ENCODE results near the gene HERC3. TPM values are rescaled to one million over a fixed set of nuclear protein-coding genes. Genes with fewer than 3 reads are reported as not detected.

Gene HERC3
- polyA plus RNA-seq, 2 donors = 7.5 to 9.9 TPM

DNA sequence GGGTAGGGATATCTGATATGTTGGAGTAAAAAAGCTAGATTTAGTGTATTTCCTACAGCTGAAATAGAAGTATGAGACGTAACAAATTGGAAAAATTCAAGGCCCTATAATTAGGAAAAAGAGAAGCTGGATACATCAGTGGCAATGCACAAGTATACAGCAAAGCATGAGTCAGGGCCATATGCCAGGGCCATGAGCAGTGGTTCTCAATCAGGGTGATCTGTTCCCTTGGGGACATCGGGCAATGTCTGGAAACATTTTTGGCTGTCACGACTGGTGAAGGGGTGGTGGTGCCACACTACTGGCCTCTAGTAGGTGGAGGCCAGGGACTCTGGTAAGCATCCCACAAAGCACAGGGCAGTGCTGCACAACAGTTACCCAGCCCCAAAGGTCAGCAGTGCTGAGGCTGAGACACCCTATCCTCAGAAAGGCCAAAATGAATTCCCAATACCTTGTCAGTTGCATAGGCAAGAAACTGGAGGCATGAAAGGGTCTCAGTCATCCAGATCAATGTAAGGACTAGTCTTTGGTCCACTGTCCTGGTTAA is 142.2 kb downstream of the HERC3 start:
- Histone ChIP-seq H3K4me1 (ENCODE audit: control insufficient read depth in 2 of 2, insufficient read depth in 2 of 2, low read length in 1 of 2) (peaks cover 1 to 3% of the 10 kb centered on the region in 2 donors), H3K4me3 (ENCODE audit: low read depth in 1 of 2, low read length in 2 of 2) (no peak overlapping the region), H3K27me3 (ENCODE audit: control insufficient read depth in 1 of 2, insufficient read depth in 2 of 2, low read length in 2 of 2) (no peaks in the 10 kb centered on the region), H3K36me3 (ENCODE audit: control insufficient read depth in 2 of 2, insufficient read depth in 2 of 2, low read length in 1 of 2) (peaks cover 0 to under 1% of the 10 kb centered on the region in 2 donors), H3K27ac (ENCODE audit: low read depth in 2 of 2, low read length in 1 of 2) (peak overlapping the region in 1 of 2 donors; percentile 22), H3K9me3 (ENCODE audit: control insufficient read depth in 2 of 2, insufficient read depth in 1 of 2, low read depth in 1 of 2, low read length in 1 of 2) (no peaks in the 10 kb centered on the region)
- 81 to 95% methylated on average over 3 of the region's 3 CpGs for WGBS, 2 donors

DNA sequence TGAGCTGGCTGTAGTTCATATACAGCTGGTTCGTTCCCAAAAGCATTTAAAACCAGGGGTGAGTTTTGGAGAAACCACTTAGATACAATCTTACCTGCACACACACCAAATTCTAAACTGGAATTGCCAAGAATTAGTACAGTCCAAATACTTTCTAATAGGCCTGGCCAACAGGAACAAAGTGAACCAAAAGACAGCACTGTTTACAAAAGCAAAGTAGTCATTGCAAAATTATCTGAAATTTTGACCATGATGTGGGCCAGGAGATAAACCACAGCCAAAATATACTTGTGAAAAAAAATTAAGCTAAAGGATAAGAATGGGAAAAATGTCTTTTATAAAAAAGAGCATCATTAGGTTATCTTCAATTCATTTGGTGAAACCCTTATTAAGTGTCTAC is 143.3 kb downstream of the HERC3 start:
- H3K36me3 ChIP-seq (ENCODE audit: control insufficient read depth in 2 of 2, insufficient read depth in 2 of 2, low read length in 1 of 2) = no peaks in the 10 kb centered on the region
- no peaks in the 10 kb centered on the region for H3K27me3 ChIP-seq (ENCODE audit: control insufficient read depth in 1 of 2, insufficient read depth in 2 of 2, low read length in 2 of 2)
- H3K9me3 ChIP-seq (ENCODE audit: control insufficient read depth in 2 of 2, insufficient read depth in 1 of 2, low read depth in 1 of 2, low read length in 1 of 2) = no peaks in the 10 kb centered on the region
- 74 to 78% methylated on average over 1 of the region's 1 CpG for WGBS, 2 donors
- H3K4me1 ChIP-seq (ENCODE audit: control insufficient read depth in 2 of 2, insufficient read depth in 2 of 2, low read length in 1 of 2) = peaks cover 1 to 3% of the 10 kb centered on the region in 2 donors
- no peak overlapping the region for H3K27ac ChIP-seq (ENCODE audit: low read depth in 2 of 2, low read length in 1 of 2)
- no peak overlapping the region for H3K4me3 ChIP-seq (ENCODE audit: low read depth in 1 of 2, low read length in 2 of 2)

DNA sequence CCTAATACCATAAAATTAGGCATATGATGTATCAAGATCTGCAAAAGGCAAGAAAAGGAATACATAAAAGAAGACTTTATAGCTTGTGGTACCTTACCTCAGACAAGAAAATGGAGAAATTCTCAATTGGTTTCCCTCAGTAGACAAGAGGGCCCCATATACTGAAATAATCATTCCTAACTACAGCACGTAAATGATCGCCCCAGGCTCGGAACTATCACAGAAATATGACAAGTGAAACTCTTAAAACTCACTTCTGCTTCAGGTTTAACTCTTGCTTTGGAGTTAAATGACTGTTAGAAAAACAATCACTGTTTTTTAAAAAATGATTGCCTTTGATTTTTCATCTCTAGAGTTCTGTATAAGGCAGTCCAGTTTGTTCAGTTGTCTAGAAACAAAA is 144.0 kb downstream of the HERC3 start:
- 88 to 92% methylated on average over 3 of the region's 3 CpGs for WGBS, 2 donors
- Histone ChIP-seq H3K4me3 (ENCODE audit: low read depth in 1 of 2, low read length in 2 of 2) (no peak overlapping the region), H3K36me3 (ENCODE audit: control insufficient read depth in 2 of 2, insufficient read depth in 2 of 2, low read length in 1 of 2) (no peaks in the 10 kb centered on the region), H3K9me3 (ENCODE audit: control insufficient read depth in 2 of 2, insufficient read depth in 1 of 2, low read depth in 1 of 2, low read length in 1 of 2) (no peaks in the 10 kb centered on the region), H3K27ac (ENCODE audit: low read depth in 2 of 2, low read length in 1 of 2) (no peak overlapping the region), H3K4me1 (ENCODE audit: control insufficient read depth in 2 of 2, insufficient read depth in 2 of 2, low read length in 1 of 2) (peaks cover 1 to 3% of the 10 kb centered on the region in 2 donors), H3K27me3 (ENCODE audit: control insufficient read depth in 1 of 2, insufficient read depth in 2 of 2, low read length in 2 of 2) (no peaks in the 10 kb centered on the region)

DNA sequence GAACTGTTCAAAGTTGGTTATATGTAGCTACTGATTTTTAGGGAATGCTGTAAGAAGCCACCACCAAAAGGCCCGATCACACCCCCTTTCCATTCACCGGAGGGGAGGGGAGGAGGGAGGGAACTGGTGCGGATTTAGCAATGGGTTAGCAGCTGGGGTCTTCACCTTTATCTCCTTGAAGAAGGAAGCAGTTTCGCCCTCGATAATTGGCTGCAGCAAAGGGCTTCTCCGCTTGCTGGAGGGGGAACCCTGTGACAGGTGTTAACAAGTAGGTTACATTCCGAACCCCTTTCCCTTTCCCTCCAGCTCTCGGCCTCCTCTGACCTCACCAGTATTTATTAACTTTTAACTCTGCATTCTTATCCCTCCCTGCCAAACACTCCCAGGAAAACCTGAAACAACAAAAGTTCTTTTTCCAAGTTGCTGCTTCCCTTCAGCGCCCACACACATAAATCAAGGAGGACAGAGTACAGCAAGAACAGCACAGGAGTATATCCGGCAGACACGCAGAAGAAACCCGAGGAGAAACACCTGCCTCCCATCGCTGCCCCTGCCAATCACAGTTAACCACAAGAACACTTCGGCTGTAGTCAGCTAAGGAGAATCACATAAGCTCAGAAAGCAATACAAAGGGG is 145.1 kb downstream of the HERC3 start:
- H3K4me1 ChIP-seq (ENCODE audit: control insufficient read depth in 2 of 2, insufficient read depth in 2 of 2, low read length in 1 of 2) = peaks cover 1 to 3% of the 10 kb centered on the region in 2 donors
- 47 to 64% methylated on average over 14 of the region's 14 CpGs for WGBS, 2 donors
- H3K27ac ChIP-seq (ENCODE audit: low read depth in 2 of 2, low read length in 1 of 2) = peak overlapping the region in 1 of 2 donors; percentile 3
- no peaks in the 10 kb centered on the region for H3K27me3 ChIP-seq (ENCODE audit: control insufficient read depth in 1 of 2, insufficient read depth in 2 of 2, low read length in 2 of 2)
- no peaks in the 10 kb centered on the region for H3K36me3 ChIP-seq (ENCODE audit: control insufficient read depth in 2 of 2, insufficient read depth in 2 of 2, low read length in 1 of 2)
- H3K9me3 ChIP-seq (ENCODE audit: control insufficient read depth in 2 of 2, insufficient read depth in 1 of 2, low read depth in 1 of 2, low read length in 1 of 2) = no peaks in the 10 kb centered on the region
- H3K4me3 ChIP-seq (ENCODE audit: low read depth in 1 of 2, low read length in 2 of 2) = no peak overlapping the region

DNA sequence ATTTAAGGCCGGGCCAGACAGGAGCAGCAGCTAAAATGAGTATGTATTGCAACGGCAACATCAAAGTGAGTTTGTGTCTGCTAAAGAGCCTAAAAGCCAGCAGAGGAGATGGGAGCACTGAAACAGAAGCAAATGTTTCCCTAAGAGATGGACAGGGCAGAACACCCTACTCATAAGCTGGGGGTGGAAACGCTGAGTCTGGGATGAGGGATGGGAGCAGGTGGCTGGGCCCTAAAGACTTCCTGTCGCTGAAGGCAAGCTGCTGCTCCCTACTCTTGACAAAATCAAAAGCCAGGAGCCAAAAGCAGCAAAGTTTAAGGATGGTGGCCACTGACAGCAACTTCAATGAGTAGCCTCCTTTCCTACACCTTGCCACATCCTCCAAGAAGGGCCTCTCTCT is 145.9 kb downstream of the HERC3 start:
- Histone ChIP-seq H3K27me3 (ENCODE audit: control insufficient read depth in 1 of 2, insufficient read depth in 2 of 2, low read length in 2 of 2) (no peaks in the 10 kb centered on the region), H3K4me1 (ENCODE audit: control insufficient read depth in 2 of 2, insufficient read depth in 2 of 2, low read length in 1 of 2) (peaks cover 1 to 3% of the 10 kb centered on the region in 2 donors), H3K36me3 (ENCODE audit: control insufficient read depth in 2 of 2, insufficient read depth in 2 of 2, low read length in 1 of 2) (no peaks in the 10 kb centered on the region), H3K4me3 (ENCODE audit: low read depth in 1 of 2, low read length in 2 of 2) (no peak overlapping the region), H3K27ac (ENCODE audit: low read depth in 2 of 2, low read length in 1 of 2) (no peak overlapping the region), H3K9me3 (ENCODE audit: control insufficient read depth in 2 of 2, insufficient read depth in 1 of 2, low read depth in 1 of 2, low read length in 1 of 2) (no peaks in the 10 kb centered on the region)
- WGBS, 2 donors = 86 to 95% methylated on average over 4 of the region's 4 CpGs

DNA sequence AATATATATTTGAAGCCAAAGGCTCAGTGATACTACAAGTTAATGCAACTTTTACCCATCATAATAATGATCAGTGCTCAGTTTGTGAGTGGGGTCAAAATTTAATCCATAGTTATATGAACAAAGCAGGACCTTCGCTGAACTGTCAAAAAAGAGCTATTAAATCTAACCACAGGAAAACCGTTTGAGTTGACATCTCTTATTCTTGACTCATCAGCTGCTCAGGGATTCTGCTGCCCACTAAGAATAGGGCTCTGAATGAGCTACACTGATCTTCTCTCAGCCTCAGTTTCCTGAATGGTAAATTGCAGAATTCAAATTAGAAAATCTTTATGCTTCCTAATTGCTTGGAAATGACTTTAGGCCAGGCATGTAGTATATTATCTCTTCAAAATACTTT is 150.3 kb downstream of the HERC3 start:
- Histone ChIP-seq H3K4me1 (ENCODE audit: control insufficient read depth in 2 of 2, insufficient read depth in 2 of 2, low read length in 1 of 2) (peaks cover 0 to 1% of the 10 kb centered on the region in 2 donors), H3K36me3 (ENCODE audit: control insufficient read depth in 2 of 2, insufficient read depth in 2 of 2, low read length in 1 of 2) (no peaks in the 10 kb centered on the region)
- WGBS, 2 donors = 60 to 66% methylated on average over 2 of the region's 2 CpGs

DNA sequence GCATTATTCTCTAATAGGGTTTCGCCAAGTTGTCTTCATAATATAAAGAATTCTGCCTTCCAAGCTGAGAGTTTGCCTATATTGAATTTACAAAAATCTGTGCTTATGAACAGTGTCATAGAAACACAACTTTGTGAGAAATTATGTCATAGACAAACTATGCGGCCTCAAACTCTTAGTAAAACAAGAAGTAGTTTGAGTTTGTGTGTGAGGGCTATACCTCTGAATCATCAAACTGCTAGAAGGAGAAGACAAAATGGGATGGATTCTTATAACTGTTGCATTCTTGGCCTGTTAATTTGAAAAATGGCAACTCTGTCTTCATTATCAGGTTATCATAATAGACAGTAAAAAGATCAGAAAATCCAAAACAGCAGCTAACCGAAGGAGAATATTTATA is 151.4 kb downstream of the HERC3 start:
- Histone ChIP-seq H3K4me3 (ENCODE audit: low read depth in 1 of 2, low read length in 2 of 2) (no peak overlapping the region), H3K9me3 (ENCODE audit: control insufficient read depth in 2 of 2, insufficient read depth in 1 of 2, low read depth in 1 of 2, low read length in 1 of 2) (no peaks in the 10 kb centered on the region), H3K27ac (ENCODE audit: low read depth in 2 of 2, low read length in 1 of 2) (no peak overlapping the region), H3K4me1 (ENCODE audit: control insufficient read depth in 2 of 2, insufficient read depth in 2 of 2, low read length in 1 of 2) (no peaks in the 10 kb centered on the region), H3K36me3 (ENCODE audit: control insufficient read depth in 2 of 2, insufficient read depth in 2 of 2, low read length in 1 of 2) (peaks cover 0 to 1% of the 10 kb centered on the region in 2 donors), H3K27me3 (ENCODE audit: control insufficient read depth in 1 of 2, insufficient read depth in 2 of 2, low read length in 2 of 2) (no peaks in the 10 kb centered on the region)
- WGBS, 2 donors = 94% methylated on average over 3 of the region's 3 CpGs

More for the DNA sequence above, 150.3 kb downstream of the HERC3 start:
- H3K4me3 ChIP-seq (ENCODE audit: low read depth in 1 of 2, low read length in 2 of 2) = no peak overlapping the region
- H3K9me3 ChIP-seq (ENCODE audit: control insufficient read depth in 2 of 2, insufficient read depth in 1 of 2, low read depth in 1 of 2, low read length in 1 of 2) = no peaks in the 10 kb centered on the region
- H3K27ac ChIP-seq (ENCODE audit: low read depth in 2 of 2, low read length in 1 of 2) = no peak overlapping the region
- no peaks in the 10 kb centered on the region for H3K27me3 ChIP-seq (ENCODE audit: control insufficient read depth in 1 of 2, insufficient read depth in 2 of 2, low read length in 2 of 2)

DNA sequence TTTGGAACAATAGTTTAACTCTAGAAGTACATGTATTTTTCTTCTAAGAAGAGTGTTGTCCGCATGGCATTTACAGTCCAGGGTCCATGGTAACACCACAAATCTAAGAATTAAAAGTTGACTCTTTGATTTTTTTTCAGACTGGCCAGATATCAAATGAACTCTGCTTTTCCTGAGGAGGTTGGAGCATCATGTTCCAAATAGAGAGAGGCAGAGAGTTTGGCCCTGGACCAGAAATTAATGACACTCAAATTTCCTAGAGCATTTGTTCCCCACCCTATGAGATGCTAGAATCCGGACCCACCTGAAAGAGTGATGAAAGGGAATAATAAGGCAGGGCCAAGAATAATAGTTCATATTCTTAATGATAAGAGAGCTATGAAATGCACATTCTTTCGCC is 152.3 kb downstream of the HERC3 start:
- no peak overlapping the region for H3K4me3 ChIP-seq (ENCODE audit: low read depth in 1 of 2, low read length in 2 of 2)
- no peaks in the 10 kb centered on the region for H3K27me3 ChIP-seq (ENCODE audit: control insufficient read depth in 1 of 2, insufficient read depth in 2 of 2, low read length in 2 of 2)
- H3K36me3 ChIP-seq (ENCODE audit: control insufficient read depth in 2 of 2, insufficient read depth in 2 of 2, low read length in 1 of 2) = peaks cover 0 to 3% of the 10 kb centered on the region in 2 donors
- no peaks in the 10 kb centered on the region for H3K9me3 ChIP-seq (ENCODE audit: control insufficient read depth in 2 of 2, insufficient read depth in 1 of 2, low read depth in 1 of 2, low read length in 1 of 2)
- no peaks in the 10 kb centered on the region for H3K4me1 ChIP-seq (ENCODE audit: control insufficient read depth in 2 of 2, insufficient read depth in 2 of 2, low read length in 1 of 2)
- 89 to 92% methylated on average over 3 of the region's 3 CpGs for WGBS, 2 donors
- H3K27ac ChIP-seq (ENCODE audit: low read depth in 2 of 2, low read length in 1 of 2) = no peak overlapping the region

DNA sequence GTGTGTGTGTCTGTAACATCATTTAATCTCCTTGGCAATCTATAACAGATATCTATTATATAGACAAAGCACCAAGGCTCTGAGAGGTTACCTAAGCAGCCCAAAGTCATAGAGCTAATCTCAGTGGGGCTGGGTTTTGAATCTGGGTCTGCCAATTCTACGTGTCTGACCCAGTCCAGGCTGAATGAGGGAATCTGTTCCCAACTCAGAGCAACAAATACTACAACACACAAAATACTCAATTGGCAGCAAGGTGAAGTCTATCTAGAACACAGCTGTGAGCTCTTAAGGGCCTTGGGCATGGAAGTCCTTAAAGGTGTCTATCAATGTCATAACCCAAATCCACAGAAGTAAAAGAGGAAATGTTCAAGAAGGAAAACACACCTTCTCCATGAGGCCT is 152.9 kb downstream of the HERC3 start:
- Histone ChIP-seq H3K4me1 (ENCODE audit: control insufficient read depth in 2 of 2, insufficient read depth in 2 of 2, low read length in 1 of 2) (no peaks in the 10 kb centered on the region), H3K36me3 (ENCODE audit: control insufficient read depth in 2 of 2, insufficient read depth in 2 of 2, low read length in 1 of 2) (peaks cover 0 to 3% of the 10 kb centered on the region in 2 donors)

DNA sequence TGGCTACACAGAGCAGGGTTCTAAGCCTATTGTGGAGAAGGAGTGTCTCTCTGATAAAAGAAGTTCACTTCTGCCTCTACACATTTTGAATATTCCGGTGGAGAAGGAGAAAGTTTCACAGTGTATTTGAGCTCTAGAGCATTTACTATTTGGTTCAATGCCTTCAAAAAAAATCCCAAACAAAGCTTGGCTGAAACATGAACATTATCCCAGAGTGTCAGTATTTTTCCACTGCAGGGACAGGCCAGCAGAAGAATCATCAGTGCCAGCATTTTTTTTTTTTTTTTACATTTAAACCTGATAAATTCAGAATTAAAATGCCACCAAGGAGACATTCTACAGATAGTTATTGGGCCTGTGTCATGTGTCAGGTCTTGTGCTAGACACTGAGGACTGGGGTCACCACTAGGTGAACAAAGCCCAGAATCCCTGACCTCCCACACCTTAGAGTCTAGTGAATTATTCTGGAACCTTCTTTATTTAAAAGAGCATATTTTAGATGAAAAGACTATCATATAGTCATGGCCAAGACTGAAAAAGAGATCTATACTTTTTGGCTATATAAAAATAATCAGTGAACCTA is 153.4 kb downstream of the HERC3 start:
- no peaks in the 10 kb centered on the region for H3K27me3 ChIP-seq (ENCODE audit: control insufficient read depth in 1 of 2, insufficient read depth in 2 of 2, low read length in 2 of 2)
- no peak overlapping the region for H3K27ac ChIP-seq (ENCODE audit: low read depth in 2 of 2, low read length in 1 of 2)
- peaks cover 0 to 7% of the 10 kb centered on the region in 2 donors for H3K36me3 ChIP-seq (ENCODE audit: control insufficient read depth in 2 of 2, insufficient read depth in 2 of 2, low read length in 1 of 2)
- H3K4me1 ChIP-seq (ENCODE audit: control insufficient read depth in 2 of 2, insufficient read depth in 2 of 2, low read length in 1 of 2) = no peaks in the 10 kb centered on the region
- no peaks in the 10 kb centered on the region for H3K9me3 ChIP-seq (ENCODE audit: control insufficient read depth in 2 of 2, insufficient read depth in 1 of 2, low read depth in 1 of 2, low read length in 1 of 2)
- 39 to 52% methylated on average over 1 of the region's 1 CpG for WGBS, 2 donors
- H3K4me3 ChIP-seq (ENCODE audit: low read depth in 1 of 2, low read length in 2 of 2) = no peak overlapping the region

More for the DNA sequence above, 152.9 kb downstream of the HERC3 start:
- Histone ChIP-seq H3K9me3 (ENCODE audit: control insufficient read depth in 2 of 2, insufficient read depth in 1 of 2, low read depth in 1 of 2, low read length in 1 of 2) (no peaks in the 10 kb centered on the region), H3K27ac (ENCODE audit: low read depth in 2 of 2, low read length in 1 of 2) (no peak overlapping the region), H3K4me3 (ENCODE audit: low read depth in 1 of 2, low read length in 2 of 2) (no peak overlapping the region), H3K27me3 (ENCODE audit: control insufficient read depth in 1 of 2, insufficient read depth in 2 of 2, low read length in 2 of 2) (no peaks in the 10 kb centered on the region)
- 86 to 90% methylated on average over 1 of the region's 1 CpG for WGBS, 2 donors
